B cell (primary cell): ENCODE data around the gene ENDOV.

Experiments used
- EZH2 ChIP-seq: IDR thresholded peaks from 2 replicates; pipeline ENCODE4 v1.6.1; 2012; ENCODE audit warnings: borderline replicate concordance, low read depth, mild to moderate bottlenecking, moderate library complexity, low read length; ENCODE audit not compliant: insufficient read depth, poor library complexity, severe bottlenecking
- TF ChIP-seq, protein P1 (sequence below): fragments of 200-600 bp; IDR thresholded peaks from one replicate; pipeline ENCODE4 v1.8.0; 2022; ENCODE audit warnings: antibody characterized with exemption, mild to moderate bottlenecking

DNA sequence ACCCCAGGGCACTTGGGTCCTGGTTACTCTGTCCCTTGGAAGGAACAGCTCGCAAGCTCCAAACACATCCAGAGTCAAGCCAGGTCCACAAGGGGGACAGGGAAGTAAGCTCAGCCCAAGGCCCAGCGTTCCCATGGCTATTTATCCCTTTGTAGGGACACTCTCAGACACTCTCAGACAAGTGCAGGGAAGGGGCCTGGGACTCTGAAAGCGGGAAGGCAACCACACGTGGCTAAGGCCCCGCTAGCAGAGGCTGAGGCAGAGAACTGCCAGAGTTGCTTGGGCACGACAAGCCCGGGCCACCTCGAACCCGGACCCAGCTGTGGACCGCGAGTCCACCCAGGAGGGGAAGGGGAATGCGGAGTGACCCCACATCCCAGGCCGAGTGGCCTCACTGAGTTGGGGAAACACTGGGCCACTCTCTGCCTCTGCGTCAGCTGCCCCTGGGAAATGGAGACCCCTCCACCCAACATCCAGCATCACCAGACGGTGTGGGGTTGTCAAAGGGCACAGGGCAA lies 51.3 kb downstream of the ENDOV start:
- TF ChIP-seq, protein P1, sequence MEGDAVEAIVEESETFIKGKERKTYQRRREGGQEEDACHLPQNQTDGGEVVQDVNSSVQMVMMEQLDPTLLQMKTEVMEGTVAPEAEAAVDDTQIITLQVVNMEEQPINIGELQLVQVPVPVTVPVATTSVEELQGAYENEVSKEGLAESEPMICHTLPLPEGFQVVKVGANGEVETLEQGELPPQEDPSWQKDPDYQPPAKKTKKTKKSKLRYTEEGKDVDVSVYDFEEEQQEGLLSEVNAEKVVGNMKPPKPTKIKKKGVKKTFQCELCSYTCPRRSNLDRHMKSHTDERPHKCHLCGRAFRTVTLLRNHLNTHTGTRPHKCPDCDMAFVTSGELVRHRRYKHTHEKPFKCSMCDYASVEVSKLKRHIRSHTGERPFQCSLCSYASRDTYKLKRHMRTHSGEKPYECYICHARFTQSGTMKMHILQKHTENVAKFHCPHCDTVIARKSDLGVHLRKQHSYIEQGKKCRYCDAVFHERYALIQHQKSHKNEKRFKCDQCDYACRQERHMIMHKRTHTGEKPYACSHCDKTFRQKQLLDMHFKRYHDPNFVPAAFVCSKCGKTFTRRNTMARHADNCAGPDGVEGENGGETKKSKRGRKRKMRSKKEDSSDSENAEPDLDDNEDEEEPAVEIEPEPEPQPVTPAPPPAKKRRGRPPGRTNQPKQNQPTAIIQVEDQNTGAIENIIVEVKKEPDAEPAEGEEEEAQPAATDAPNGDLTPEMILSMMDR = no peak
- no peak for TF ChIP-seq EZH2
